GM23248 (cell line): ENCODE results near the gene TMED5.

Experiments
- EZH2 ChIP-seq: fragments of 200-600 bp; sonication (generic); IDR thresholded peaks from 2 replicates; pipeline ENCODE4 v1.6.1; 2018; ENCODE audit warnings: antibody characterized with exemption, mild to moderate bottlenecking; ENCODE audit not compliant: insufficient read depth, poor library complexity, severe bottlenecking
- EZH2phosphoT487 ChIP-seq: fragments of 200-600 bp; sonication (generic); IDR thresholded peaks from 2 replicates; pipeline ENCODE4 v1.6.1; 2018; ENCODE audit warnings: antibody characterized with exemption, moderate library complexity, mild to moderate bottlenecking, low read depth; ENCODE audit not compliant: insufficient read depth

DNA sequence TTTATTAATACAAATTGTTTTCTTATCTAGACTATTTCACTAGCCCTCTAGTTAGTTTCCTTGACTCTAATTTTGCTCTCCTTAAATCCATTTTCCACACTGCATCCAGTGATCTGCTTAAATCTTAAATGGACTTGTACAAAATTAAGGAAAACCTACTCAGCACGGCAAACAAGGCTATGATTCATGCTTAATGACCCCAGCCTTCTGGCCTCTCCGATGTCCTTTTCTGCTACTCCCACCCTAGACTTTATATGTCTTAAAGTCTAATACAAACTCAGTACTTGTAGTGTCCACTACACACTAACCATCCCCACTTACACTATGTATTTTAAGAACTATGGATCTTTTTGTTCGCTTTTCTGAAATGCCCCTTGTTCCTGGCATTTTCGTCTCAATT lies 2.2 kb downstream of the TMED5 start:
- no peak for TF ChIP-seq EZH2
- no peak for TF ChIP-seq EZH2phosphoT487
